IMR-90 (cell line): ENCODE data around the gene TEX48. TPM values are rescaled to one million over a fixed set of nuclear protein-coding genes. Genes with fewer than 3 reads are reported as not detected.

ENCODE experiments used
- ATAC-seq: fragments of 200-7000 bp; cut with Tn5 transposase; 2 replicates; pipeline ENCODE4 v1.9.1; 2020; ENCODE audit warnings: low read depth, mild to moderate bottlenecking, moderate library complexity
- BruUV-seq: library from RNA; stranded (reverse); fragments of 400-500 nt; replicated peaks from 2 replicates; lab custom pipeline; 2021; lab: Mats Ljungman, UMichigan
- CTCF ChIA-PET: fragments of 300-600 bp; formaldehyde crosslinking; extraction: SDS; loops from one replicate; lab custom pipeline; 2021; ENCODE audit warnings: antibody characterized with exemption; lab: Yijun Ruan, JAX
- POLR2A ChIA-PET: fragments of 300-600 bp; sonication (Branson Sonifier 250); formaldehyde crosslinking; loops from one replicate; lab custom pipeline; 2022; ENCODE audit warnings: antibody characterized with exemption; ENCODE audit not compliant: unreplicated experiment; lab: Charles Lee
- DNase-seq: peaks from one replicate; pipeline ENCODE4 v3.0.0; 2013
- H2AFZ ChIP-seq: replicated peaks from 2 replicates; pipeline ENCODE3; 2013; ENCODE audit warnings: low read length, mild to moderate bottlenecking; ENCODE audit not compliant: poor library complexity
- H2AK5ac ChIP-seq: 2 replicates; pipeline ENCODE4 v1.6.1; 2013; ENCODE audit warnings: low read depth, low read length, inconsistent platforms
- H2AK9ac ChIP-seq: replicated peaks from 2 replicates; pipeline ENCODE3; 2013; ENCODE audit warnings: mild to moderate bottlenecking, low read depth, low read length, moderate library complexity; ENCODE audit not compliant: poor library complexity
- H2BK120ac ChIP-seq: 2 replicates; pipeline ENCODE4 v1.6.1; 2013; ENCODE audit warnings: low read depth, low read length, inconsistent platforms
- H2BK15ac ChIP-seq: 3 replicates; pipeline ENCODE4 v1.6.1; 2013; ENCODE audit warnings: low read depth, low read length, inconsistent platforms
- H2BK20ac ChIP-seq: 2 replicates; pipeline ENCODE4 v1.6.1; 2013; ENCODE audit warnings: low read depth, mild to moderate bottlenecking, inconsistent platforms, low read length, moderate library complexity
- H2BK5ac ChIP-seq: 2 replicates; pipeline ENCODE4 v1.6.1; 2013; ENCODE audit warnings: mild to moderate bottlenecking, low read depth, low read length, inconsistent platforms; ENCODE audit not compliant: poor library complexity, severe bottlenecking
- H3K14ac ChIP-seq: replicated peaks from 2 replicates; pipeline ENCODE4 v1.6.1; 2013; ENCODE audit warnings: low read depth, low read length, inconsistent platforms
- H3K18ac ChIP-seq: 2 replicates; pipeline ENCODE4 v1.6.1; 2013; ENCODE audit warnings: low read depth, low read length, control low read depth
- H3K23ac ChIP-seq: 2 replicates; pipeline ENCODE4 v1.6.1; 2013; ENCODE audit warnings: low read depth, low read length, inconsistent platforms
- H3K27ac ChIP-seq: 2 replicates; pipeline ENCODE4 v1.5.1; 2013; ENCODE audit warnings: mild to moderate bottlenecking, control low read depth, low read length; ENCODE audit not compliant: insufficient read depth
- H3K27me3 ChIP-seq: 2 replicates; pipeline ENCODE4 v1.6.1; 2013; ENCODE audit warnings: low read length; ENCODE audit not compliant: control insufficient read depth, insufficient read depth
- H3K36me3 ChIP-seq: 2 replicates; pipeline ENCODE4 v1.6.1; 2013; ENCODE audit warnings: low read length, mixed read lengths; ENCODE audit not compliant: control insufficient read depth, insufficient read depth
- H3K4ac ChIP-seq: 2 replicates; pipeline ENCODE4 v1.6.1; 2013; ENCODE audit warnings: low read depth, low read length, inconsistent platforms
- H3K4me1 ChIP-seq: 2 replicates; pipeline ENCODE4 v1.6.1; 2013; ENCODE audit warnings: low read length, mixed read lengths; ENCODE audit not compliant: control insufficient read depth, insufficient read depth
- H3K4me2 ChIP-seq: 2 replicates; pipeline ENCODE4 v1.6.1; 2013; ENCODE audit warnings: low read depth, mild to moderate bottlenecking, control low read depth, low read length, moderate library complexity
- H3K4me3 ChIP-seq: 2 replicates; pipeline ENCODE4 v1.5.1; 2013; ENCODE audit warnings: low read depth, mild to moderate bottlenecking, control low read depth, low read length, moderate library complexity; ENCODE audit not compliant: insufficient read depth
- H3K56ac ChIP-seq: 2 replicates; pipeline ENCODE4 v1.6.1; 2013; ENCODE audit warnings: low read length, inconsistent platforms; ENCODE audit not compliant: insufficient read depth; ENCODE audit errors: extremely low read depth
- H3K79me1 ChIP-seq, 2 experiments: 2 replicates each; pipeline ENCODE4 v1.6.1; 2013; ENCODE audit warnings: low read length in 2 of 2, inconsistent platforms in 1 of 2, low read depth in 1 of 2
- H3K9ac ChIP-seq: 2 replicates; pipeline ENCODE4 v1.6.1; 2013; ENCODE audit warnings: low read depth, low read length, control low read depth
- H3K9me1 ChIP-seq: 2 replicates; pipeline ENCODE4 v1.6.1; 2013; ENCODE audit warnings: low read length, inconsistent platforms; ENCODE audit not compliant: insufficient read depth
- H3K9me3 ChIP-seq: 2 replicates; pipeline ENCODE4 v1.6.1; 2013; ENCODE audit warnings: low read length; ENCODE audit not compliant: control insufficient read depth, insufficient read depth
- H4K20me1 ChIP-seq: 2 replicates; pipeline ENCODE4 v1.6.1; 2013; ENCODE audit warnings: low read length, inconsistent platforms; ENCODE audit not compliant: insufficient read depth
- H4K5ac ChIP-seq: 2 replicates; pipeline ENCODE4 v1.6.1; 2013; ENCODE audit warnings: mild to moderate bottlenecking, low read depth, low read length, control low read depth
- H4K8ac ChIP-seq, 2 experiments: 2 replicates each; pipeline ENCODE4 v1.6.1; 2013; ENCODE audit warnings: low read depth in 2 of 2, low read length in 2 of 2, control low read depth in 1 of 2, inconsistent platforms in 1 of 2
- H4K91ac ChIP-seq: 2 replicates; pipeline ENCODE4 v1.6.1; 2013; ENCODE audit warnings: low read depth, low read length, inconsistent platforms; ENCODE audit not compliant: insufficient read depth
- BHLHE40 ChIP-seq: fragments of 150-350 bp; IDR thresholded peaks from 2 replicates; pipeline ENCODE4 v1.6.1; 2016; ENCODE audit warnings: mild to moderate bottlenecking, low read depth, low read length
- CEBPB ChIP-seq: IDR thresholded peaks from 2 replicates; pipeline ENCODE4 v1.6.1; 2012; ENCODE audit warnings: low read depth, low read length, improper control_type of control experiment
- CHD1 ChIP-seq: IDR thresholded peaks from 2 replicates; pipeline ENCODE4 v1.6.1; 2012; ENCODE audit warnings: low read depth, low read length, improper control_type of control experiment
- FOS ChIP-seq: fragments of 150-350 bp; IDR thresholded peaks from 2 replicates; pipeline ENCODE4 v1.6.1; 2016; ENCODE audit warnings: low read depth, low read length
- MAFK ChIP-seq: IDR thresholded peaks from 2 replicates; pipeline ENCODE4 v1.6.1; 2012; ENCODE audit warnings: low read depth, low read length, improper control_type of control experiment
- MAZ ChIP-seq: IDR thresholded peaks from 2 replicates; pipeline ENCODE4 v1.6.1; 2012; ENCODE audit warnings: low read depth, mild to moderate bottlenecking, low read length, improper control_type of control experiment, moderate library complexity, borderline replicate concordance
- MXI1 ChIP-seq: IDR thresholded peaks from 2 replicates; pipeline ENCODE4 v1.6.1; 2012; ENCODE audit warnings: low read depth, mild to moderate bottlenecking, low read length, moderate library complexity, borderline replicate concordance
- NFE2L2 ChIP-seq: fragments of 150-350 bp; IDR thresholded peaks from 2 replicates; pipeline ENCODE4 v1.6.1; 2016; ENCODE audit warnings: low read depth, mild to moderate bottlenecking, low read length
- POLR2A ChIP-seq: IDR thresholded peaks from 2 replicates; pipeline ENCODE4 v1.6.1; 2012; ENCODE audit warnings: mild to moderate bottlenecking, low read depth, low read length
- RAD21 ChIP-seq: IDR thresholded peaks from 2 replicates; pipeline ENCODE4 v1.6.1; 2012; ENCODE audit warnings: low read length, improper control_type of control experiment
- RCOR1 ChIP-seq: IDR thresholded peaks from 2 replicates; pipeline ENCODE4 v1.6.1; 2012; ENCODE audit warnings: mild to moderate bottlenecking, low read length, improper control_type of control experiment; ENCODE audit not compliant: insufficient replicate concordance
- RFX5 ChIP-seq: IDR thresholded peaks from 2 replicates; pipeline ENCODE4 v1.8.0; 2012; ENCODE audit warnings: low read depth, mild to moderate bottlenecking, low read length, moderate library complexity
- SMC3 ChIP-seq: fragments of 150-350 bp; IDR thresholded peaks from 2 replicates; pipeline ENCODE4 v1.6.1; 2016; ENCODE audit warnings: low read depth, mild to moderate bottlenecking, antibody characterized with exemption, low read length, moderate library complexity
- USF2 ChIP-seq: fragments of 150-350 bp; IDR thresholded peaks from 2 replicates; pipeline ENCODE4 v1.6.1; 2017; ENCODE audit warnings: mild to moderate bottlenecking, antibody characterized with exemption, low read length, low read depth
- WGBS, 2 experiments: methylation state at CpG; one replicate each; pipeline versions ENCODE4 v1.1.5 to v1.1.7; 2013; ENCODE audit warnings: missing lambda C conversion rate in 2 of 2; ENCODE audit not compliant: insufficient read length in 1 of 2; ENCODE audit errors: extremely low coverage in 2 of 2; 5-methylcytosine and 5-hydroxymethylcytosine counted together
- dilution Hi-C: fragments of 300-500 bp; cut with HindIII; formaldehyde crosslinking; loops from one replicate; pipeline ENCODE4 v1.14.3; 2018; ENCODE audit warnings: low sequenced_read_pairs; ENCODE audit not compliant: unreplicated experiment
- in situ Hi-C: fragments of 300-500 bp; cut with MboI; formaldehyde crosslinking; loops from 3 replicates; pipeline ENCODE4 v1.14.3; 2019; ENCODE audit warnings: low sequenced_read_pairs, inconsistent platforms, mixed read lengths
- intact Hi-C: fragments of 100-400 bp; cut with micrococcal nuclease; formaldehyde crosslinking; loops from 2 replicates; pipeline ENCODE4 v1.10.0; 2022
- polyA plus RNA-seq, 3 experiments: library from polyadenylated mRNA; depleted of rRNA; stranded (reverse); fragments of >200 nt; gene quantifications; 2 replicates each; pipeline ENCODE4 v1.2.3, GENCODE V29; 2012; ENCODE audit warnings: low replicate concordance in 1 of 3
- total RNA-seq: library from RNA; depleted of rRNA; stranded (reverse); fragments of >200 nt; gene quantifications from 2 replicates; pipeline ENCODE4 v1.2.3, GENCODE V29; 2012
- TF ChIP-seq, protein P1 (sequence below): fragments of 150-350 bp; IDR thresholded peaks from 2 replicates; pipeline ENCODE4 v1.6.1; 2016; ENCODE audit warnings: low read depth, mild to moderate bottlenecking, low read length, moderate library complexity, borderline replicate concordance
- TF ChIP-seq, protein P2 (sequence below): conservative IDR thresholded peaks from 2 replicates; pipeline ENCODE4 v1.5.1; 2012; ENCODE audit warnings: mild to moderate bottlenecking, low read depth, low read length, improper control_type of control experiment

The TEX48 gene
- total and polyA plus RNA-seq, 2 of the 4 experiments (the other 2 are of a cell fraction), result not detected

DNA sequence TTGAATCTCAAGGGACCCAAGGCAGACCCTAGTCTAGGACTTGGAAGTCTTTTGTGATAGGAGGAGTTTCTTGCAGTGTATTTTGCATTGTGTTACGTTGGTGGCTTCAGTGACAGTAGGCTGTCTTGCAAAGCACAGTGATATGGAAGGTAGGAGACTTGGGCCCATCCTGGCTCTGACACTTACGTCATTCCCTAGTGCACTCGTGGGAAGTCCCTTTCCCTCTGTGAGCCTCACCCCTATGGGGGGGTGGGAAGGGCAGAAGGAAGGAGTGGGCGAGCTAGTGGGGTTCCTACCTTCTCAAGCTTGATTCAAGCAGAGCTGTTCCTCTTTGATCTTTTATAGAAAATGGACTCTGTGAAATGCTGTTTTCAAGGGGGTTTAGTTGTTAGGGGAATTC lies 15.1 kb downstream of the TEX48 start:
- BruUV-seq, result no TSS peak
- intact Hi-C loops (no loop called here), dilution Hi-C loops (no loop called here), in situ Hi-C loops (loop anchor here (5.0 kb wide), 1 partner anchor 345 kb away; no protein-coding TSS in a partner anchor)
- Histone ChIP-seq H3K4ac (no peak overlapping the region), H3K23ac (no peak overlapping the region), H3K79me1 (no peaks in the 10 kb centered on the region), H3K14ac (no peak overlapping the region), H3K36me3 (no peaks in the 10 kb centered on the region), H3K18ac (no peak overlapping the region), H3K27me3 (peaks cover 14% of the 10 kb centered on the region), H2BK15ac (no peak overlapping the region), H4K5ac (no peak overlapping the region), H2BK120ac (no peak overlapping the region), H3K9me3 (no peaks in the 10 kb centered on the region), H2AFZ (no peak overlapping the region), H3K4me2 (no peak overlapping the region), H4K8ac (no peak overlapping the region), H3K9ac (no peak overlapping the region), H4K20me1 (no peaks in the 10 kb centered on the region), H2AK5ac (no peak overlapping the region), H3K4me1 (no peaks in the 10 kb centered on the region), H2AK9ac (no peak overlapping the region), H3K56ac (no peak overlapping the region), H2BK20ac (no peak overlapping the region), H2BK5ac (no peak overlapping the region), H3K9me1 (no peaks in the 10 kb centered on the region), H3K4me3 (no peak overlapping the region), H4K91ac (no peak overlapping the region), H3K27ac (no peak overlapping the region)
- ChIA-PET CTCF (interaction anchor here (1.3 kb wide), 1 partner anchor 243 kb away, joined by 5 read pairs; no protein-coding TSS in a partner anchor), POLR2A (no interaction called here)
- DNase-seq, result no peak
- WGBS, 2 experiments, result no CpG with 5 or more reads among the region's 4 CpGs
- no peak for TF ChIP-seq MAFK
- no peak for TF ChIP-seq USF2
- TF ChIP-seq POLR2A, result no peak
- TF ChIP-seq RFX5, result no peak
- no peak for TF ChIP-seq MAZ
- TF ChIP-seq CHD1, result no peak
- no peak for TF ChIP-seq NFE2L2
- TF ChIP-seq RAD21, result no peak
- TF ChIP-seq FOS, result no peak
- no peak for TF ChIP-seq RCOR1
- TF ChIP-seq SMC3, result no peak
- TF ChIP-seq, protein P1, sequence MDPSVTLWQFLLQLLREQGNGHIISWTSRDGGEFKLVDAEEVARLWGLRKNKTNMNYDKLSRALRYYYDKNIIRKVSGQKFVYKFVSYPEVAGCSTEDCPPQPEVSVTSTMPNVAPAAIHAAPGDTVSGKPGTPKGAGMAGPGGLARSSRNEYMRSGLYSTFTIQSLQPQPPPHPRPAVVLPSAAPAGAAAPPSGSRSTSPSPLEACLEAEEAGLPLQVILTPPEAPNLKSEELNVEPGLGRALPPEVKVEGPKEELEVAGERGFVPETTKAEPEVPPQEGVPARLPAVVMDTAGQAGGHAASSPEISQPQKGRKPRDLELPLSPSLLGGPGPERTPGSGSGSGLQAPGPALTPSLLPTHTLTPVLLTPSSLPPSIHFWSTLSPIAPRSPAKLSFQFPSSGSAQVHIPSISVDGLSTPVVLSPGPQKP, result no peak
- TF ChIP-seq, protein P2, sequence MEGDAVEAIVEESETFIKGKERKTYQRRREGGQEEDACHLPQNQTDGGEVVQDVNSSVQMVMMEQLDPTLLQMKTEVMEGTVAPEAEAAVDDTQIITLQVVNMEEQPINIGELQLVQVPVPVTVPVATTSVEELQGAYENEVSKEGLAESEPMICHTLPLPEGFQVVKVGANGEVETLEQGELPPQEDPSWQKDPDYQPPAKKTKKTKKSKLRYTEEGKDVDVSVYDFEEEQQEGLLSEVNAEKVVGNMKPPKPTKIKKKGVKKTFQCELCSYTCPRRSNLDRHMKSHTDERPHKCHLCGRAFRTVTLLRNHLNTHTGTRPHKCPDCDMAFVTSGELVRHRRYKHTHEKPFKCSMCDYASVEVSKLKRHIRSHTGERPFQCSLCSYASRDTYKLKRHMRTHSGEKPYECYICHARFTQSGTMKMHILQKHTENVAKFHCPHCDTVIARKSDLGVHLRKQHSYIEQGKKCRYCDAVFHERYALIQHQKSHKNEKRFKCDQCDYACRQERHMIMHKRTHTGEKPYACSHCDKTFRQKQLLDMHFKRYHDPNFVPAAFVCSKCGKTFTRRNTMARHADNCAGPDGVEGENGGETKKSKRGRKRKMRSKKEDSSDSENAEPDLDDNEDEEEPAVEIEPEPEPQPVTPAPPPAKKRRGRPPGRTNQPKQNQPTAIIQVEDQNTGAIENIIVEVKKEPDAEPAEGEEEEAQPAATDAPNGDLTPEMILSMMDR, result no peak
- no peak for TF ChIP-seq MXI1
- TF ChIP-seq BHLHE40, result no peak
- no peak for TF ChIP-seq CEBPB
- ATAC-seq, result no peak
